Stimulated activated naive CD8-positive, alpha-beta T cell treated with anti-CD3 and anti-CD28 coated beads, Interleukin-15, Interleukin-2, amounts not matched to agents 100 ng/mL and 50 ng/mL, for 24 hours (primary cell): Measurements from ENCODE around the gene SERTAD1.

Source experiments
- H3K27ac Mint-ChIP-seq: one replicate; pipeline ENCODE4 v1.8.0; 2021; ENCODE audit warnings: mild to moderate bottlenecking, mixed read lengths
- H3K27me3 Mint-ChIP-seq: one replicate; pipeline ENCODE4 v1.8.0; 2021; ENCODE audit warnings: mixed read lengths
- H3K36me3 Mint-ChIP-seq: one replicate; pipeline ENCODE4 v1.8.0; 2021; ENCODE audit warnings: low read depth, mixed read lengths
- H3K4me1 Mint-ChIP-seq: one replicate; pipeline ENCODE4 v1.8.0; 2021; ENCODE audit warnings: low read depth, mixed read lengths
- H3K4me3 Mint-ChIP-seq: one replicate; pipeline ENCODE4 v1.8.0; 2021; ENCODE audit warnings: mild to moderate bottlenecking, mixed read lengths
- H3K9me3 Mint-ChIP-seq: one replicate; pipeline ENCODE4 v1.8.0; 2021; ENCODE audit warnings: mixed read lengths

SERTAD1 gene

DNA sequence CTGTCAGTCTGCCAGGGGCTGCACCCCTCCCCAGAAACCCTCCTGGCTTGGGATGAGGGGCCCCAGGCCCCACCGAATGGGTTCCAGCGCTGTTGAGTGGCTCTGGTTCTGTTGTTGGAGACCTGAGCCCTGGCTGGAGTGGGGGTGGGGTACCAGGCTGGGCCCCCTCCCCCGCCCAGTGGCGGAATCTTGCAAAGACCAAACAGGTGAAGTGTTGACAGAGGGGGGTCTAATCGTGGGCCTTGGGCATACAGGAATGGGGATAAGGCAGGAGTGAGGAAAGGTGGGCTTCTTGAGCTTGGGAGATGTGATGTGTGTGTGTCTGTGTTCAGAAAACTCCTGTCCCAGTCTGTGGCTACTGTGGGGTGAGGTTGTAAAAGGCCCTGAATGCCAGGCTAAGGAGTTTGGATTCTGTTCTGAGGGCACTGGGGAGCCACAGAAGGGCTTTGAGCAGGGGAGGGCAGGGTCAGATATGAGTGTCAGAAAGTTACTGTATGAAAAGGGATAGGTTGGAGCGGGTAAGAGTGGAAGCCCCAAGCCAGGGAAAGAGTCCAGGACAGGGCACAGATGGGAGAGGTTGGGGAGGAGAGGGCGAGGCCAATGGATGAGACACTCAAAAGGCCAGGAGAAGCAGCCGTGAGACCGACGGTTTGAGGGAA lies 35.6 kb downstream of the SERTAD1 start, which contains the start of gene HIPK4:
HIPK4 (minus strand) TSS at position 98 of the 659 bp plus-strand sequence. CDS start 279 bp downstream, outside the sequence.
- Mint-ChIP-seq H3K4me3 (no peak within 1 kb of the TSS), H3K27me3 (no peaks in the 10 kb centered on the region), H3K9me3 (no peaks in the 10 kb centered on the region), H3K4me1 (no peaks in the 10 kb centered on the region), H3K27ac (no peak within 1 kb of the TSS), H3K36me3 (no peaks in the 10 kb centered on the region)

GRCh38 chr19:40389404-40390083 lies 36.2 kb downstream of the SERTAD1 start:
- H3K27ac Mint-ChIP-seq, result no peak overlapping the region
- no peaks in the 10 kb centered on the region for H3K4me1 Mint-ChIP-seq
- no peaks in the 10 kb centered on the region for H3K36me3 Mint-ChIP-seq
- no peaks in the 10 kb centered on the region for H3K27me3 Mint-ChIP-seq
- H3K9me3 Mint-ChIP-seq, result no peaks in the 10 kb centered on the region
- H3K4me3 Mint-ChIP-seq, result no peak overlapping the region

- no peak overlapping the region for H3K4me3 Mint-ChIP-seq
- H3K27me3 Mint-ChIP-seq, result no peaks in the 10 kb centered on the region
- no peaks in the 10 kb centered on the region for H3K36me3 Mint-ChIP-seq
- no peaks in the 10 kb centered on the region for H3K9me3 Mint-ChIP-seq
- H3K27ac Mint-ChIP-seq, result no peak overlapping the region
- no peaks in the 10 kb centered on the region for H3K4me1 Mint-ChIP-seq
Observed at GRCh38 chr19:40388481-40388880, 37.3 kb downstream of the SERTAD1 start.

- no peak overlapping the region for H3K27ac Mint-ChIP-seq
- H3K36me3 Mint-ChIP-seq, result no peaks in the 10 kb centered on the region
- H3K4me3 Mint-ChIP-seq, result no peak overlapping the region
- no peaks in the 10 kb centered on the region for H3K4me1 Mint-ChIP-seq
- H3K27me3 Mint-ChIP-seq, result no peaks in the 10 kb centered on the region
- no peaks in the 10 kb centered on the region for H3K9me3 Mint-ChIP-seq
Observed at GRCh38 chr19:40387155-40387554, 38.6 kb downstream of the SERTAD1 start.

DNA sequence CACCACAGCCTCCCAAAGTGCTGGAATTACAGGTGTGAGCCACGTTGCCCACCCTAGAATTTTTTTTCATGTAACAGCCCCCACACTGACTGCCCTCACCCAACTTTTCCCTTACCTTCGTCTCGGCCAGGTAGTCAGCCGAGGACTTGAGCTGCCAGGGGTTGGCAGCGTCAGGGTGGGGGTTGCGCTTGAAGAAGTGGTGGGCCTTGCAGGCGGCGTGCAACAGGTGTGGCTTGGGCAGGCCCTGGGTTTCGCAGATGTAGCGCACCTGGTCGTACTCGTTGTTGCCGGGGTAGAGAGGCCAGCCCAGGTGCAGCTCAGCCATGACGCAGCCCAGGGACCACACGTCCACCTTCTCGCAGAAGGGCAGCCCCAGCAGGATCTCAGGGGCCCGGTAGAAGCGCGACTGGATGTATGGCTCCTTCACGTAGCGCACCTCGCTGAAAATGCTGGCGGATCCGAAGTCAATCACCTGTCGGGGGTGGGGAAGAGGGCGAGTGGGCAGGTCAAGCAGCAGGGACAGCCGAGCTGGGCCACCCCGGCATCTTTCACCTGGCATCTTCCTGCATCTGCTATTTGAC lies 42.0 kb downstream of the SERTAD1 start:
- Mint-ChIP-seq H3K27me3 (no peaks in the 10 kb centered on the region), H3K27ac (no peak overlapping the region), H3K9me3 (no peaks in the 10 kb centered on the region), H3K4me3 (no peak overlapping the region), H3K4me1 (no peaks in the 10 kb centered on the region), H3K36me3 (no peaks in the 10 kb centered on the region)

DNA sequence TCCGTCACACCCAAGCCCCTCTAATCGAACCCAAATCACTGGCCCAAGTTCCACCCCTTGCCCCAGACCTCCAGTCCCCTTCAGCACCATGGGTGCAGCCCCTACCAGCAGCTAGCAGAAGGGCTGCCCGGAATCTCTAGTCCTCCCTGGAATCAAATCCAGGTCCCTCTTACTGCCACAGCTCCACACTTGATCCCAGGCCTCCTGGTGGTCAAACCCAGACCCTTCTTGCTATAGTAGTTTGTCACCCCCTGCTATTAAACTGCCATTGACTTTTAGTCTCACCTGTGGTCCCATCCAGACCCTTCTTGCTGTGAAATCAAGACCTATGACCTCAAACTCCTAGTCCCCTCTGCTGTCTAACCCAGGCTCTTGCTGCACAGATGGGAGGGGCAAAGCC lies 44.5 kb downstream of the SERTAD1 start:
- no peaks in the 10 kb centered on the region for H3K36me3 Mint-ChIP-seq
- no peaks in the 10 kb centered on the region for H3K27me3 Mint-ChIP-seq
- no peak overlapping the region for H3K4me3 Mint-ChIP-seq
- H3K9me3 Mint-ChIP-seq, result no peaks in the 10 kb centered on the region
- no peak overlapping the region for H3K27ac Mint-ChIP-seq
- H3K4me1 Mint-ChIP-seq, result no peaks in the 10 kb centered on the region

DNA sequence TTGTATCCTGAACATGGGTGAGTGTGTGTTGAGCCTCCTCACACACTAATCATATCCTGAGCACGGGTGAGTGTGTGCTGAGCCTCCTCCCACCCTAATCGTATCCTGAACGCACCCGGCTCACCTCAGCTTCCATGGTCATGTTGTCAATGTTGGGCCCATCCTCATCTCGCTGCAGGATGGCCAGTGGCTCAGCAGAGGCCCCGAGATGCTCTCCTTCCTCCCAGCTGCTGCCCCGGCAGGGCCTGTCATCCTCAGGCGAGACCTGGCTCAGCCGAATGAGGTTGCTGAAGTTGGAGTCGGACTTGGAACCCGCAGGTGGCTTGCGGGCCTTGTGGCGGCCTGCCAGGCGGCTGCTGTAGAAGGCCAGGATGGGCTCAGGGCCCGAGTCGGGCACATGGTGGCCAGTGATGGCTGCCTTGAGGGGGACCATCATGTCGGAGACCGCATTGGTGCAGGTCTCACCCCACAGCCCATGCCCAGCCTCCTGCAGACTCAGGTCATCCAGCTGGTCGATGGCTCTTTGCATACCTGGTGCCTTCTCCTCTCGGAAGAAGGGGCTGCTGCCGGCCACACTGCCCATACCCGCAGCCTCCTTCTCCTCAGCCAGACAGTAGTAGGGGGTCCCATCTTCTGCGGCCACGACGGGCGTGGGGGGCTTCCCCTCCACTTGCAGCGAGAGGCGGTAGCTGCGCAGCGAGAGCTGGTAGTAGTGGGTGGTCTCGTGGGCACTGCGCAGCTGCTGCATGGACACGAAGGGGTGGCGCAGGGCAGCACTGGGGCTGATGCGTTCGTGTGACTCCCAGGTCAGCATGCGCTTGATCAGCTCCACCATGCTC lies 45.4 kb downstream of the SERTAD1 start:
- no peaks in the 10 kb centered on the region for H3K9me3 Mint-ChIP-seq
- no peak overlapping the region for H3K27ac Mint-ChIP-seq
- peaks cover 3% of the 10 kb centered on the region for H3K36me3 Mint-ChIP-seq

DNA sequence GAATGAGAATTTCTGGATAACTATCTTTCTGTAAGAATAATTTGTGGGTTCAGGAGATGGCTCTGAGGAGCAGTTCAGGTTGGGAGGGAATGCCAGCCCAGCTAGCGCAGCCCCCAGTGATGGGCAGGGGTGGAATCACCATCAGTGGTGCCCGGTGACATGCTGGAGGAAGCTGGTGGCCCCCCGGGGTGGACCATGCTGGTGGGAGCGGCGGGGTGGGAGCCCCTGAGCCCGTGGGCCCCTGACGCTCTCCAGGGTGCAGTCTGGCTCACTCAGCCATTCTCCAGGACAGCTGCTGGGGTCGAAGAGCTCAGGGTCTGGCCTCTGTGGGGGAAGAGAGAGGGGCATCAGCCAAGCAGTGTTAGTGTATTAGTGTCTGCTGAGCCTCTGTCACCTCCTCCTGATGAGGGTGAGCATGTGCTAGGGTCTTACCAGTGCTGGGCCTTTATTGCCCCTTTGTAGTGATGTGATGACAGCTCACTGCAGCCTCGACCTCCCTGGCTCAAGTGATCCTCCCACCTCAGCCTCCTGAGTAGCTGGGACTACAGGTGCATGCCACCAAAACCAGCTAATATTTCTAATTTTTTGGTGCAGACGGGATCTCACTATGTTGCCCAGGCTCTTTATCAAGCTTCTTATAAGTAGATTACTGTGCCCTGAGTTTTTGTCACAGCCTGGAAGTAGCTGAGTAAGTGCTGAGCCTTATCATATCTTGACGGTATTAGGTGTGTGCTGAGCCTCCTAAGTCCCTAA lies 46.2 kb downstream of the SERTAD1 start:
- H3K27ac Mint-ChIP-seq, result no peak overlapping the region
- no peaks in the 10 kb centered on the region for H3K4me1 Mint-ChIP-seq
- no peaks in the 10 kb centered on the region for H3K9me3 Mint-ChIP-seq
- peaks cover 3% of the 10 kb centered on the region for H3K36me3 Mint-ChIP-seq
- H3K4me3 Mint-ChIP-seq, result no peak overlapping the region
- H3K27me3 Mint-ChIP-seq, result no peaks in the 10 kb centered on the region

More for the DNA sequence above, 45.4 kb downstream of the SERTAD1 start:
- no peak overlapping the region for H3K4me3 Mint-ChIP-seq
- H3K27me3 Mint-ChIP-seq, result no peaks in the 10 kb centered on the region
- no peaks in the 10 kb centered on the region for H3K4me1 Mint-ChIP-seq

DNA sequence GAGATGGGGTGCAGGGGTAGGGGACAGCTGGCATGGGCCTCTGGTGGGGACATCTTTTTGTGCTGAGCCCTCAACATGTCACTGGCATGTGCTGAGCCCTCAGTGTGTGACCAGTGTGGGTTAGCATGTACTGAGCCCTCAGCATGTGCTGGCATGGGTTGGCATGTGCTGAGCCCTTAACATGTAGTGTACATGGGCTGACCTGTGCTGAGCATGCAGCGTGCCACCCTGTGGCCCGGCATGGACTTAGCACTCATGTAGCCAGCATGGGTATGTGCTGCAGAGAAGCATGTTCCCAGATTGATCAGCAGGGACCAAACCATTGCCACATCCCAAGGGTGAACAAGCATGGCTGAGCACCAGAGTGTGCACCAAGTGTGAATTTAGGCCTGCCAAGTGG lies 47.3 kb downstream of the SERTAD1 start:
- Mint-ChIP-seq H3K4me3 (no peak overlapping the region), H3K27ac (no peak overlapping the region), H3K9me3 (no peaks in the 10 kb centered on the region), H3K36me3 (peaks cover 3% of the 10 kb centered on the region), H3K4me1 (no peaks in the 10 kb centered on the region), H3K27me3 (no peaks in the 10 kb centered on the region)

DNA sequence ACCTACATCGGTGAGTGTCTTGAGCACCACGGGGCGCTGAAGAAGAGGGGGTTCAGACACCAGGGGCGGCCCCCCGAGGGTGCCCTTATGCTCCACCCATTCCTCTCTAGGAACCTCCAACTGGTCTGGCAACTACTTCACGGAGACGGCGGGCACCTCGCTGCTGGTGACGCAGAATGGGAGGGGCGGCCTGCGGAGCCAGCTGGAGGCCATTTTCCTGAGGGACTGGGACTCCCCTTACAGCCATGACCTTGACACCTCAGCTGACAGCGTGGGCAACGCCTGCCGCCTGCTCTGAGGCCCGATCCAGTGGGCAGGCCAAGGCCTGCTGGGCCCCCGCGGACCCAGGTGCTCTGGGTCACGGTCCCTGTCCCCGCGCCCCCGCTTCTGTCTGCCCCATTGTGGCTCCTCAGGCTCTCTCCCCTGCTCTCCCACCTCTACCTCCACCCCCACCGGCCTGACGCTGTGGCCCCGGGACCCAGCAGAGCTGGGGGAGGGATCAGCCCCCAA lies 47.9 kb downstream of the SERTAD1 start:
- H3K27me3 Mint-ChIP-seq, result no peaks in the 10 kb centered on the region
- H3K4me1 Mint-ChIP-seq, result no peaks in the 10 kb centered on the region
- H3K36me3 Mint-ChIP-seq, result peaks cover 3% of the 10 kb centered on the region
- no peak overlapping the region for H3K4me3 Mint-ChIP-seq
- H3K9me3 Mint-ChIP-seq, result no peaks in the 10 kb centered on the region
- no peak overlapping the region for H3K27ac Mint-ChIP-seq

DNA sequence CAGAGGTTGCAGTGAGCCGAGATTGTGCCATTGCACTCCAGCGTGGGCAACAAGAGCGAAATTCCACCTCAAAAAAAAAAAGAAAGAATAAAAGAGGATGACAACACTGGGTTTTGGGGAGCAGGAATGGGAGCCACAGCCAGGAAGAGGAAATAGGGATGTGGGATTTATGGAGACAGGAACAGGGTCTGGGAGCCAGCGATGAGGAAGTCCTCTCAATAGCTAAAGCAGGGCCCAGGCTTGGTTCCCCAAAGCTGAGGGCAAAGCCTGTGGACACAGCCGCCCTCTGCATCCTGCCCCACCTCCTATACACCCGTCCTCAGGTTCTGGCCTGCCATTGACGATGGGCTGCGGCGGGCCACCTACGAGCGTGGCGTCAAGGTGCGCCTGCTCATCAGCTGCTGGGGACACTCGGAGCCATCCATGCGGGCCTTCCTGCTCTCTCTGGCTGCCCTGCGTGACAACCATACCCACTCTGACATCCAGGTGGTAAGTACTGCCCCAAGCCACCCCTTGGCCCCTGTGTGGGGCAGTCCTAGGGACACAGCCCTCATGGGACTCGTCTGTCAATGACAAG lies 49.4 kb downstream of the SERTAD1 start:
- H3K27me3 Mint-ChIP-seq, result no peaks in the 10 kb centered on the region
- peaks cover 3% of the 10 kb centered on the region for H3K36me3 Mint-ChIP-seq
- H3K4me3 Mint-ChIP-seq, result no peak overlapping the region
- H3K9me3 Mint-ChIP-seq, result no peaks in the 10 kb centered on the region
- no peaks in the 10 kb centered on the region for H3K4me1 Mint-ChIP-seq
- no peak overlapping the region for H3K27ac Mint-ChIP-seq

DNA sequence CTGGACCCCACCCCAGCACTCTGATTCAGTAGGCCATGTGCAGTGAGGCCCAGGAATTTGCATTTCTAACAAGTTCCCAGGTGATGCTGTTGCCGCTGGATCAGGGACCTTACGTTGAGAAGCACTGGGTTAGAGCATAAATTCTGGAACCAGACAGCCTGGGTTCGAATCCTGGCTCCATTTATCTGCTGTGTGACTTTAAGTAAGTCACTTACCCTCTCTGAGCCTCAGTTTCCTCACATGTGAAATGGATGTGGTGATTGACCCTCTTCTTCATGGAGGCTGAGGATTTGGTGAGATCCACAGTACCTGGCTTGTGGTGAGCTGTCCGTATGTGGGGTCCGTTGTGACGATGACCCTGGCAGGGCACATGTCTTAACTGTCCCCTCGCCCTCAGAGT lies 51.7 kb downstream of the SERTAD1 start:
- no peaks in the 10 kb centered on the region for H3K27me3 Mint-ChIP-seq
- H3K4me1 Mint-ChIP-seq, result no peaks in the 10 kb centered on the region
- H3K9me3 Mint-ChIP-seq, result no peaks in the 10 kb centered on the region
- no peak overlapping the region for H3K4me3 Mint-ChIP-seq
- no peak overlapping the region for H3K27ac Mint-ChIP-seq
- peaks cover 3% of the 10 kb centered on the region for H3K36me3 Mint-ChIP-seq

DNA sequence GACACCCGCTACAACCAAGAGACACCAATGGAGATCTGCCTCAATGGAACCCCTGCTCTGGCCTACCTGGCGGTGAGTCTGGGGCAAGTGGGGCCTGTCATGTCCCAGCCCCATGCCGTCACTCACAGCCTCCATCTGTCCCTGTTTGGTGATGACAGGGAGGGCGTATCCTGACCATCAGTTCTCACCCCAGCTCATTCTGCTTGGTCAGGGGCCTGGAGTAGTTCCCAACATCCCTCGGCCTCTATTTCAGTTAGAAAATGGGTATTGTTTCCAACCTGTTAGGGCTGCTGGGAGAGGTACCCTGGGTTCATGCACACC lies 54.0 kb downstream of the SERTAD1 start:
- Mint-ChIP-seq H3K4me3 (no peak overlapping the region), H3K36me3 (peaks cover 7% of the 10 kb centered on the region), H3K4me1 (no peaks in the 10 kb centered on the region), H3K9me3 (no peaks in the 10 kb centered on the region), H3K27me3 (no peaks in the 10 kb centered on the region), H3K27ac (no peak overlapping the region)
